OCI-LY3 (cell line): Measurements from ENCODE around the gene ANKRA2.

Source experiments
- EZH2phosphoT487 ChIP-seq: fragments of 200-600 bp; shearing (Covaris generic); IDR thresholded peaks from 2 replicates; pipeline ENCODE4 v1.6.1; 2018; ENCODE audit warnings: antibody characterized with exemption, mixed run types, low read depth
- TF ChIP-seq, protein P1 (sequence below): fragments of 200-600, 300-600 bp; sonication (generic); IDR thresholded peaks from 2 replicates; pipeline ENCODE4 v1.5.1; 2014; ENCODE audit warnings: antibody characterized with exemption, low read length, low read depth

GRCh38 chr5:73612799-73613198 lies 47.4 kb upstream of the ANKRA2 start:
- TF ChIP-seq, protein P1, sequence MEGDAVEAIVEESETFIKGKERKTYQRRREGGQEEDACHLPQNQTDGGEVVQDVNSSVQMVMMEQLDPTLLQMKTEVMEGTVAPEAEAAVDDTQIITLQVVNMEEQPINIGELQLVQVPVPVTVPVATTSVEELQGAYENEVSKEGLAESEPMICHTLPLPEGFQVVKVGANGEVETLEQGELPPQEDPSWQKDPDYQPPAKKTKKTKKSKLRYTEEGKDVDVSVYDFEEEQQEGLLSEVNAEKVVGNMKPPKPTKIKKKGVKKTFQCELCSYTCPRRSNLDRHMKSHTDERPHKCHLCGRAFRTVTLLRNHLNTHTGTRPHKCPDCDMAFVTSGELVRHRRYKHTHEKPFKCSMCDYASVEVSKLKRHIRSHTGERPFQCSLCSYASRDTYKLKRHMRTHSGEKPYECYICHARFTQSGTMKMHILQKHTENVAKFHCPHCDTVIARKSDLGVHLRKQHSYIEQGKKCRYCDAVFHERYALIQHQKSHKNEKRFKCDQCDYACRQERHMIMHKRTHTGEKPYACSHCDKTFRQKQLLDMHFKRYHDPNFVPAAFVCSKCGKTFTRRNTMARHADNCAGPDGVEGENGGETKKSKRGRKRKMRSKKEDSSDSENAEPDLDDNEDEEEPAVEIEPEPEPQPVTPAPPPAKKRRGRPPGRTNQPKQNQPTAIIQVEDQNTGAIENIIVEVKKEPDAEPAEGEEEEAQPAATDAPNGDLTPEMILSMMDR, result no peak
- TF ChIP-seq EZH2phosphoT487, result no peak
